GM19438 (cell line): ENCODE results near the gene SKAP2.

ENCODE experiments used
- ATAC-seq: cut with Tn5 transposase; IDR thresholded peaks from one replicate; pipeline ENCODE4 v1.9.1; 2021; ENCODE audit warnings: low read depth; ENCODE audit not compliant: unreplicated experiment

The SKAP2 gene

DNA sequence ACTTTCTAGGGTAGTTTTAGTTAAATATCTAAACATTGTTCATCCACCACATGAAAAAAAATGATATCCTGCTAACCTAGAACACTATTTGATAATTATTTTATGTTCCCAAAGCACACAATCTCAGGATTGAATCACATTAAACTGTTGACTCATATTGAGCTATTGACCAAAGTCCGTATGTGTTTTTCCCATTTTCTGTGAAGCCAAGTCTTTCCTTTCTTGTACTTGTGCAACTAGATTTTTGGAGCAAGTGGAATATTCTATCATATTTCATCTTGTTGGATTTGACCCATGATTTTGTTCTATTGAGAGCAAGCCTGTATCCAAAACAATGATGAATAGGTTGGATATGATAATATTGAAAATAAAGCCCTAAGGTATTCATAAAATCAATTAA lies 164.6 kb downstream of the SKAP2 start:
- no peak for ATAC-seq

DNA sequence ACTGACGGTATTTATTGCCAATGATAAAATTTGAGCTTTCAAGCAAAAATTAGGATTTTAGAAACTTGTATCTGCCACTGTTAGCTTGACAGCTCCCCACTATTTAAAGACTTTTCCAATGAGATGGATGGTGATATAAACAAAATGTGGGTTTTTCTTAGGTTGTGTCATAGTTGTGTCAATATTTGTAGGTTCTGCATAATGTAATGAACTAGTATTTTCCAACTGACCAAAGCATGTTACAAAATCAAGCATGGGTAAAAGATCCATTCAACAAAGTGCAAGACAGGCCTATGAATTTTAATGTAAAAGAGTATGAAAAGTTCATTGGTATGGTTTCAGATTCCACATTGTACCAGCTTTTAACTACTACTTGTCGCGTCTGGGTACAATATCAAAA lies 165.6 kb downstream of the SKAP2 start:
- no peak for ATAC-seq

DNA sequence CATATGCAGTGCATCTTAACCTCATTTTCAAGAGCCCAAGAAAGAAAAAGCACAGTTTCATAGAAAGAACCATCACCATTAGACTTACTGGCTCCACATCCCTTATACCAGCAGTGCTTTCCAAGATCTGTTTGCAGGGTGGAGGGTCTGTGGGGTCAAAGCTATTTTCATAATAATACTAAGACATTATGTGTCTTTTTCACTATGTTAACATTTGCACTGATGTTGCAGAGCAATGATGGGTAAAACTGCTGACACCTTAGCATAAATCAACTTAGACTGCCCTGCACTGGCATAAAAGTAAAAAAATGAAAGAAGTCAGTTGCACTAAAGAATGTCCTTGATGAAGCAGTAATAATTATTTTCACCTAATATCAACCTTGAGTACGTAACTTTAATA lies 166.2 kb downstream of the SKAP2 start:
- no peak for ATAC-seq

DNA sequence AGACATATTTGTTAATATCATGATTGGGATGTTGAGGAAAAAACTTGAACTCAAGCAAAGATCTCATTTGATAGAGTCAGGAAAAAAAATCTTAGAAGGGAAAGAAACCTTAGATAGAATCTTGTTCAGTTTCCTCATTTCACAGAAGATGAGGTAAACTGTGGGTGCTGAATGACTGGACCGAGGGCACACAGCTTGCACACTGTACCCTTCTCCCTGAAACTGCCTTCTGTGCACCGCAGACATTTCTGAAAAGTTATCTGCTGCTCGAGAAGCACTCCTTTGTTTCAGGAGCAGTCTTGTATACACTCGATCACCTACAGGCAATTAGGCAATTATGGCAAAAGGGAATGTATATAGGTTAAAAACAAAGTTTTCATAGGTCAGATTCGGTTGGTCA lies 167.4 kb downstream of the SKAP2 start:
- no peak for ATAC-seq

DNA sequence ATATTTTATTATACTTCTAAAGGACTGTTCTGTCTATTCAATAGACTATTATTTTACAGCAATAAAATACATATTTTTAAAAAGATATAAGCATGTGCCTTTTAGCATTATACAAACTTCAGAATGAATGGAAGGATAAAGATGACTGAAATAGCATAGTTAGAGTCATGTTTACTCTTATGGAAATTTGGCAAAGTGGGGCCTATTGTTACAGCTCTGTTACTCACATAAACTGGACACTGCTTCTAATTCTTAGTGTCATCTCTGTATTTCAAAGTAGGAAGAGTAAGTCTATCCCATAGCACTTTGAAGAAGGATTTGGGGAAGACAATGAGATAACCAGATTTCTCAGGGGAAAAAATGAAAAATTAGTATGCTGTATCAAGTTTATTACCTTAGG lies 168.2 kb downstream of the SKAP2 start:
- no peak for ATAC-seq

DNA sequence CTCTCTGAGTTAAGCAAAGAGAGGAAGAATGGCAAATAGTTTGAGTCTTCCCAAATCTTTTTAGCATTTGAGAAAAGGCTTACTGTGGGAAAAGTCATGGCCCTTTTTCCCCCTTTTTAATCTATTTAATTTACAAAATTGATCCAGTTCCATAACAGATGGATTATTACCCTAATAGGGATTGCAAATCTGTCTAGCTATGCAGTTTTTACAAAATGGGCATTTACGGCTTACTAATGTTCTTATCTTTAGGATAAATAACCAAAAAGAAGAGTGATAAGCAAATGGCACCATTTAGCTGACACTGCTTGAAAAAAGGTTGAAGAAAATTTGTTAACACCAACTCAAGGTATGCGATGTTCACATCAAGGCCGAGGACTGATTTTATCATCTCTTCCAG lies 169.7 kb downstream of the SKAP2 start:
- ATAC-seq = no peak

DNA sequence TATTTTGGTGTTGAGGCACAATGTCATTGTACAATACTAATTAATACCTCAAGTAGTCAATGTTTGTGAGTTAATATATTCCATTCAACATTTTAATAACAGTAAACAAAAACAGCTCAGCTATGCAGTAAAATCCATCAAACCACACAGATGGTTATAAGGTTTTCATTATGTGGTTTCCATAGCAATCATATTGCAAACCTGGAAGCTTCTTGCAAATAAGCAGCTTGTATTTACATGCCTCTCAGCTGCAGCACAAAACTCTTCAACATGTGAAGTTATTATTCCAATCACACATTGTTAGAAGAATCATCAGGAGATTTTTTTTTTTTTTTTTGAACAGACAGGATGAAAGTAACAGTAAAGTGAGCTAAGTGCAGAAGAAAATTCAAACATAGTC lies 170.2 kb downstream of the SKAP2 start:
- no peak for ATAC-seq

DNA sequence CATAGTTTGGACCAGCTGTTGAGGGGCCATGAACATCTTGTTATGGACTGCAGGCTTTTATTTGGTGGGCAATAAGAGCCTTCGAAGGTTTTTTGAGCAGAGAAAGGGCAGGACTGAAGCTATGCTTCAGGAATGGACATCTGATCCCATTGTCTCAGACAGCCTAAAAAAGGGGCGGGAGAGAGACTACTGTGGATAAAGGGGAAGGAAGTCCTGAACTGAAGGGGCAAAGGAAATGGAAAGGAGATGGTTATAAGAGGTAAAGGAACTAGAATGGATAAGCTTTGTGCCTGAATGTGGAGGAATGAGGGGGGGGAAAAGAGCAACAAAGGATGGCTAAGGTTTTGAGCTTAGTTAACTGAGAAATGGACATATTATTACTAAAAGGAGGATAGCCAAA lies 172.5 kb downstream of the SKAP2 start:
- no peak for ATAC-seq

DNA sequence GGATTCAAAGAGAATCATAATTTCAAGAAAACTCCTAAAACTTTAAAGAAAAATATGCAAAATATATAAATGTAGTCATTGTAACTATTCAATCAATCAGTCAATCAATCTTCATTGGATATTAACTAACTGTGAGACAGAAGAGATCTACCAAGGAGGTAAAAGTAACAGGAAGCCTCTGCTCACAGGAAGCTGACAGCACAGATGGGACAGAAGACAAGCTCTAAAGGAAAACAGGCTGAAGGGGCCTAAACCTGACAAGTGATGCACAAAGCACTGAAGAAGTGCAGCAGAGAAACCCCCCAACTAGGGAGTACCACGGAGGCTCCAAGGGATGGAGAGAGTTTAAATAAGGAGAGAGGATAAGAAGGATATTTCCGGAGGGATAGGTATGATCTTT lies 173.0 kb downstream of the SKAP2 start:
- no peak for ATAC-seq

DNA sequence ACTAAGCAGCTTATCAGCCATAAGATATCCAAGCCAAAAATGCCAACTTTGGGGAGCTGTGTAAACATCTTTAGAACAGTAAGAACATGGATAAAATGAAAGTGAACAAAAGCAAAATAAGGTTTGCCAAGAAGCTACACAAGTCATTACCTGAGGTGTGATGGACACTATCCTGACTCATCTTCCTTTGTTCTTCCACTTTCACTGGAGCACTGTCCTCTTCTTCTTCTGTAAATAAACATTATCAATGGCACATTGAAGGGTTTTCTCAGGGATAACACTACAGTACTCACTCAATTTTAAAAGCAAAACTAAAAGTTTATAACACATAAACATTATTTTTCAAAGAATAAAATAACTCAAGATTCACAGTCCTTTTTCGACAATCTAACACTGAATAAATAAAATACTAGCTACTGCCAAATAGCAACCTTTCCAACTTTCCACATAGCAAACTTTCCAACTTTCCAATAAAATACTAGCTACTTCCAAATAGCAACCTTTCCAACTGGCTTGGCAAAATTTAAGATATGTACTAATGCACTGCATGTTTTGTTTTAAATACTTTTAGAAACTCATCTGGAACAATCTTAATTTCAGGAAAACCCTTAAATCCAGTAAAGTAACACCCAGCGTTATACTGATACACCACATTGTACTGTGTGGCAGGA lies 174.1 kb downstream of the SKAP2 start:
- no peak for ATAC-seq

DNA sequence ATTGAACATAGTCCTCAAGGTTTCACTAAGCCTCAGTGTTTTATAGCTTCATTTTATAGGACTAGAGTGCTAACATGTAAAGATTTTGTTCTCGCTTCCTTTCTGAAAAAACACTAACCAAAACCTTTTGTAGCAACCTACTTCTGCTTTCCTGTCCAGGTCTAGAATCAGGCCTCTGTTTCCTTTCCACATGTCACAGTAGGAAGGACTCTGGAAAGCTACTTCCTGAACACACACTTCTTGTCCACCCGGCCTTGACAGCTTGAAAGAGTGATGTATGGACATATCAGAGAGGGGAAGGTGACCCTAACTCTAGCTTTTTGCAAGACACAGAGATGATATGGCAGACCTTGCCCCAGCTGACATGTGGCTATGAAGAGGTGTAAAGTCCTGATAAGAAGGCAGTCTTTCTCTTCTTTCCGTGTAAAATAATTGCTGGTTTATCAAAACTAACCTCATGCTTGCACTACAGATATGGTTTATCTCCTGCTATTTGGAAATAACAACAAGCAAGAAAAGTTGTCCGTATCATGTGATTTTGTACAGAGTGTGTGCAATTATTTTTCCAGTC lies 175.4 kb downstream of the SKAP2 start:
- peak; percentile 88 for ATAC-seq

DNA sequence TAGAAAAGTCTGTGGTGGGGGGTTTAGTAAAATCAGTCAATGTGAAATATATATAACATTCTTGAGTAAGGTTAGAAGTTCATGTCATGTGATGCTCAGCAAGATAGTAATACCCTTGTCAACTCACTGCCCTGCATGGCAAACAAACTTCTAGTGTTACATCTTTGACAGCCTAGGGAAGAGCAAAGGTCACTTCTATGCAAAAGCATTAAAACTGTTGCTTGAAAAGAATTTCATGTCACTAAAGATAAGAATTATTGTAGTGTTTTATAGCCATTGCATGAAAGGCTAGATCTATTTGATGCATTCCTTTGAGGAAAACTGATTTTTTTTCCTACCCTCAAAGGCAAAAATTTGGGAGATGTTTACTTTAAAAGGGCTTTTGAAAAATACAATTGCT lies 176.0 kb downstream of the SKAP2 start:
- no peak for ATAC-seq

DNA sequence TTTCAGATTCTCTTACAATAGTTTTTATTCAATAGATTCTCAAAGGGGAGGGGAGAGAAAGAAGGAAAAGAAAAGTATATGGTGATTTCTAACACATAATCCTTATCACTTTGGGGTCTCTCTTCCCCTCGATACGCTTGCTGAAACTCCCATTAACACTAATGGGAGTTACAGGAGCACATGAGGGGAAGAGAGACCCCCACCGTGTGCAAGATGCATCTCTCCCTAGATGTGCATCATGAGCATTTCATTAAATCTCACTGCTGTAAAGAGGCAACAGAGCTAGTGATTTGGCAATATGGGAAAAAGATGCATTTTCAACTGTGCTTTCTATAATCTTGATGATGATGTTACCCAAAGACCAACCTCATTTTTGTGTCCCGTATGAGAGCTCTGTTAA lies 177.4 kb downstream of the SKAP2 start:
- no peak for ATAC-seq

DNA sequence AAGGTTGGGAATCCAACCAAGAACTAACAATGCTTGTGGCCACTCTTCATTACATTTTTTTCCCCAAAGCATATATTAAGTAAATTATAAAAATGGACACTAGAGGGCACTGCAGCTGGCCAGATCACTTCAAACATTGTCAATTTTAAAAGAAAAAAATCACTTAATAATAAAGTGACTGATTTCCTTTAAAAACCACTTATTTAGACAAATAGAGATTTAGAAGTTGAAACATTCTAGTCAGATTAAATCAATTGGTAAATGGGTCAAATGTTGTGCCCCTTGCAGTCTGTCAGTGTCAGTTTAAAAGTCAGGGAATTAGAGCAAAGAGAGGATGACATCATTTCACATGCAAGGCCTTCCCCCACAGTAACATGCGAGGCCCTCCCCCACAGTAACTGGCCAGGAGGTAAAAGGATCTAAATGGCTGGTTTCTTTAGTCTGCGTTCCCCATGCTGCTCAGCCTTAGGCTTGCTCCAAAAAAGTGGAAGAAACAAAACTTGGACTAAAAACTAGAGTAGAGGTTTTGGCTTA lies 177.9 kb downstream of the SKAP2 start:
- no peak for ATAC-seq

DNA sequence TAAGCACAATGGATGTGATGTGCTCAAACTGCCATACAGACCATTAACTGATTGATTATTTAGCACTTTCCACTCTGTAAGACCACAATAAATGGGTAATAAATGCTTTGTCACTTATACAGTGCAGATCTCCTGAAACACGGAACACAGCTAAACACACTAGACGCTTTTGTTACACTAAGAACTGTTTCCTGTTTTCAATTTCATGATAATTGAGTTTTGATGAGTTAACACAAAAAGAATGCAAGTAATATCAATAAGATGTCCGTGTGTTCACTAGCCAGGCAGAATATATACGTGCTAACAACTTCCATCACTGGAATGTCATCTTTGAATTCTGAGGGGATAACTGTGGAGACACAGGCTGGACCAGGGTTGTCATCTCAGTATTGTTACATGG lies 178.8 kb downstream of the SKAP2 start:
- ATAC-seq = no peak

DNA sequence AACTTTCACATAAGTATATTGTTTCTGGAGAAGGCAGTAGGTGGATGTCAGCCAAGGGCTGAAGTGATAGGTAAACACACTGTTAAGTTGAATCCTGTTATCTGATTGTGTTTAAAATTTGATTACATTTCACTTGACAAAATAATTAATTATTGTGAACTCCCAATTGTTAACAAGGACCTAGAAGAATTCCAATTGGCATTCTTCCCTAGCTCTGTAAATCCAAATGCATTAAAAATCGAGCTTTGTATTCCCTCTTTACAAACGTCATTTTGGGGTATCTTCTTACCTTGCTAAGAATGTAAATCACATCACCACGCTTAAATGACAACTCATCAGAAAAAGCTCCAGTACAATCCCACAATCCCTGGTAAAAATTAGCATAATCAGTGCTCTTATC lies 179.9 kb downstream of the SKAP2 start:
- no peak for ATAC-seq

DNA sequence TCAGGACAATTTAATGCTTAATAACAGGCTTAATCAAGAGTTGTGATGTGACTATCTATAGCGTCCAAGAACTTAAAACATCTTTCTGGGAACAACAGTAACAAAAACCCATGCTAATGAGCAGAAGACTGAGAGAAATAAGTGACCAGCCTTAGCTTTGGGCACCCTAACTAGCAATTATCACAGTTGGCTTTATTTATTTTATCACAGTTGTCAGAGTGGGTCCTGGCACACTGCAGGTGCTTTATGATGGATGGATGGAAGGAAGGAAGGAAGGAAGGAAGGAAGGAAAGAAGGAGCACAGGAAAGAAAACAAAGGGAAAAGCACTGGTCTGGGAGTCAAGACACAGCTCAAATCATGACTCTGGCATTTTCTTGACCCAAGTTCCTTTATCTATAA lies 181.1 kb downstream of the SKAP2 start:
- no peak for ATAC-seq

DNA sequence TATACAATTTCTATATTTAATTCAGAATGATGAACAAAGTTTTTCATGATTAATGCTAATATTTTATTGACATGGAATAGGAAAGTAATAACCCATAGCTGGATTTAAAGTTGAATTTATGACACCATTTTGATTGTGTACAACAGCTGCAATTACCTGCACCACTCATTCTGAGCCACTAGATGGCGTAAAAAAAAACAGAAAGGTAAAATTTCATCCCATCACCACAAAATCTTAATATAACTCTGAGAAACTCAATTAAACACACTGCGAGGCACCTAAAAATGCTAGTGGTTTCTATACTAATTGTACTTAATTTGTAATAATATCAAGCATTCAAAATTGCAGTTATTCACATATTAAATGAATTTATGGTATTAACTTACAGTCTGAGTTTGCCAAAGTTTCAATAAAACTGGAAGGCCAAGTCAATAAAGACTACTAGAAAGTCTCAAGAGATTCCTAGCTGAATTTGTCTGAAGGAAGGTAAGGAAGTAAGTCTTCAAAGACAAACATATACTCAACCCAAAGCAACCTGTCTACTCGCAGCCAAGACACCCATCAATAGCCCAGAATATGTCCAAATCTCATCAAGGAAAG lies 182.5 kb downstream of the SKAP2 start:
- ATAC-seq = no peak

DNA sequence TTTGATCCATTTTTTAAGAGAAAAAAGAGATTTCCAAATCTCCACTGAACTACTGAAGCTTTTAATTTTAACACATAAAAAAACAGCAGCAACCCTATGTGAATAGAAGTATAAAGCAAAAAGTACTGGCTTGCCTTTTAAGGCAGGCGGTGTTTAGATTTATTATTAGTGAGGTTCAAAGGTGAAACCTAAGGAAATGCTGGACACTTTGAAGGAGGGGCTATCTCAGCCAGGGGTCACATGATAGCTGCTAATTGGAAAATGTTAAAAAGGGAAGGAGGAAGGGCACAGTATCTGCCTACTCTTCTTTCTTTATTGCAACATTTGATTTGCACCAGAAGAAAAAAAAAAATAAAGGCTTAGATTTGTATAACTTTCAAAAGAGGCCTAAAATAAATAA lies 183.8 kb downstream of the SKAP2 start:
- no peak for ATAC-seq

DNA sequence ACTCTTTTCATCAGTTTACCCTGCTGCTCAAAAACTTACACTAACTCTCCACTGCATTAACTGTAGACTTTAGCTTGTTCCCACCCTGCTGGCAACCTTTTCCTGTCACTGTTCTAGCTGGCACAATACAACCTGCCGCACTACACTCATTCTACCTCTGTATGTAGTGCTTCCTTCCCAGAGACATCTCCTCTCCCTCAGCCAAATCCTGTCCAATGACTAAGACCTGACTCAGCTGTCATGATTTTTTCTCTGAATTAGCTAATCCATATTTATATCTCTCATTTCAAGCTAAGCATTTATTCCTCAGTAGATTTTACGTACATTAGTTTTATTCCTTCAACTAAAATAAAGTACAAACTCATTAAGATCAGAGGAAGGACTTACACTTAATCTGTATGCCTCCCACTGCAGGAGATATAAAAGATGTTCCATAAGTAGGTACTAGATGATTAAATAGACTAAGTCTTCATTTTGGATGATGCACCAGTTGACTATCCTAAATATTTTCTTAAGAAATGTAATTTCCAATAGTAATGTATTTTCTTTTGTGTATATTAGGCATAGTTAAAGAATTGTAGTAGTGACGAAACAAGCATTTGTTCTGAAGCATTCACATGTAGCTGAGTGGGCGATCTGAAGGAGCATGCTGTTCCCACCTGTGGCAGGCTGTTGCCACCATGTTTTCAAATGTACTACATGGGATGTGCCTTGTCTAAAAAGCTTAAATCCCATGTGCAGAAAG lies 189.1 kb downstream of the SKAP2 start:
- ATAC-seq = no peak

DNA sequence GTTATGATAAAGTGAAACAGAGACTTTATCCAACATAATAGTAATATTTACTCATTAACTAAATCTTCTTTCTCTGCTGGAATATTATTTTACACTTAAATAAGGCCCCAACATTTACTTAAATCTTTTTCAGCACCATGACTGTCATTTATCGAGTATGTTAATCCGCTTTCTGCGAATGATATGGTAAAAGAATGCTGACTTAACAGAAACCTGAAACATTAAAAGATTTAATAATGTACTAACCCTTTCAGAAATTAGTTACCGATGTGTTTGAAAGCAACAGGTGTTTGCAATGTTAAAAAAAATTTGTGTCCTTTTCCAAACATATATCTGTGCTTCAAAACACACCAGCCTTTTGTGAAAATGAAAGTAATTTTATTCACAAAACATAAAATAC lies 190.5 kb downstream of the SKAP2 start:
- ATAC-seq = no peak

DNA sequence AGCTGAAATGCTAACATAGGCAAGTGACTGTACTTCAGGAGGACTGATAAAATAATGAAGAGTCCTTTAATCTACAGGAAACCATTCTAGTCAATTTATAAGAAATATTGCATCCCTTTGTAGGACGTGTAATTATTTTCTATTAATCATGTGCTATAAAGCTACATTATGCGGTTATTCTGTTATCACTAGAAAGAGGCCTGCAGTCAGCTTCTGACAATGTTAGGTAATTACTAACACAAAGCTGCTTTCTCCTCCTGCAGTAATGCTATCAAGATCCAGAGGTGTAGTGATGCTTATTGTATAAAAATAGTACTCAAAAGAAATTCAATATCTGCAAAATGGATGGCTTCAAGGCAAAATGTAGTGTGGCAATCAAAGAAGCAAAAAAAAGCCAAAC lies 191.1 kb downstream of the SKAP2 start:
- no peak for ATAC-seq
